ENCODE data around the gene KLC1.
A peak's percentile ranks its signal among the peaks of the same experiment; 100 is the strongest.
"Not testable (repeated sequence)": the region's sequence is repeated elsewhere in the genome, so short reads cannot be mapped to it uniquely, and the experiment has no call there.

Gene KLC1

GRCh38 chr14:103628684-103629502 lies at the start of gene KLC1:
TSS of gene KLC1 (plus strand) at chr14:103629211. CDS start at chr14:103654565, 25,354 bp downstream.
- DNase-seq (ENCODE audit: low spot score), result peak; percentile 83

GRCh38 chr14:103581206-103581605 lies 47.8 kb upstream of the KLC1 start:
- DNase-seq (ENCODE audit: low spot score), result no peak

GRCh38 chr14:103581954-103582703 lies 46.9 kb upstream of the KLC1 start:
- no peak for DNase-seq (ENCODE audit: low spot score)

GRCh38 chr14:103584326-103584915 lies 44.6 kb upstream of the KLC1 start:
- DNase-seq (ENCODE audit: low spot score), result no peak

GRCh38 chr14:103593577-103593976 lies 35.4 kb upstream of the KLC1 start:
- DNase-seq (ENCODE audit: low spot score), result peak; percentile 46

- DNase-seq (ENCODE audit: low spot score), result peak; percentile 95
Measured at GRCh38 chr14:103594265-103594664, 34.7 kb upstream of the KLC1 start.

GRCh38 chr14:103597623-103598377 lies 31.2 kb upstream of the KLC1 start:
- DNase-seq (ENCODE audit: low spot score), result peak; percentile 78

GRCh38 chr14:103600503-103600902 lies 28.5 kb upstream of the KLC1 start:
- no peak for DNase-seq (ENCODE audit: low spot score)

- no peak for DNase-seq (ENCODE audit: low spot score)
Measured at GRCh38 chr14:103604620-103605019, 24.4 kb upstream of the KLC1 start.

- DNase-seq (ENCODE audit: low spot score), result peak; percentile 92
Measured at GRCh38 chr14:103606963-103607668, 21.9 kb upstream of the KLC1 start.

GRCh38 chr14:103607822-103608221 lies 21.2 kb upstream of the KLC1 start:
- no peak for DNase-seq (ENCODE audit: low spot score)

- not testable (repeated sequence) for DNase-seq (ENCODE audit: low spot score)
Measured at GRCh38 chr14:103609081-103609480, 19.9 kb upstream of the KLC1 start.

GRCh38 chr14:103611215-103611614 lies 17.8 kb upstream of the KLC1 start:
- no peak for DNase-seq (ENCODE audit: low spot score)

- no peak for DNase-seq (ENCODE audit: low spot score)
Measured at GRCh38 chr14:103613517-103613916, 15.5 kb upstream of the KLC1 start.

GRCh38 chr14:103616635-103617300 lies 12.2 kb upstream of the KLC1 start:
- DNase-seq (ENCODE audit: low spot score), result no peak

- DNase-seq (ENCODE audit: low spot score), result no peak
Measured at GRCh38 chr14:103619057-103619456, 10.0 kb upstream of the KLC1 start.

GRCh38 chr14:103621860-103622259 lies 7.2 kb upstream of the KLC1 start:
- DNase-seq (ENCODE audit: low spot score), result no peak

- DNase-seq (ENCODE audit: low spot score), result no peak
Measured at GRCh38 chr14:103623308-103623707, 5.7 kb upstream of the KLC1 start.

- no peak for DNase-seq (ENCODE audit: low spot score)
Measured at GRCh38 chr14:103623883-103624482, 5.0 kb upstream of the KLC1 start.

- DNase-seq (ENCODE audit: low spot score), result no peak
Measured at GRCh38 chr14:103624860-103625259, 4.2 kb upstream of the KLC1 start.

Measured in Ammon's horn (tissue), 1 donor.